Activated naive CD4-positive, alpha-beta T cell treated with anti-CD3 and anti-CD28 coated beads, Interleukin-2, amount 50 U/mL, for 16 hours (primary cell): Measurements from ENCODE around the gene TXNDC15.

Source experiments
- DNase-seq: peaks from one replicate; pipeline ENCODE4 v3.0.0-alpha.2; 2020

The TXNDC15 gene

DNA sequence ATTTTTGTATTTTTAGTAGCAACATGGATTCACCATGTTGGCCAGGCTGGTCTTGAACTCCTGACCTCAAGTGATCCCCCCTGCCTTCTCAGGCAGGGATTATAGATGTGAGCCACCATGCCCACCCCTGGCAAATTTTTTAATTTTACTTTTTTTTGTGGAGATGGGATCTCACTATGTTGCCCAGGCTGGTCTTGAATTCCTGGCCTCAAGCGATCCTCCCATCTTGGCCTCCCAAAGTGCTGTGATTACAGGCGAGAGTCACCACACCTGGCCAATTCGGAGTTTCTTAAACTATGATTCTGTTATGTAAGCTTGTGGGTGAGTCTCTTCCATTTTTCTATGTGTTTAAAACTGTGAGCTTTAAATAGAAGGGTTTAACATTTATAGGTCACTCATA is 58.3 kb downstream of the TXNDC15 start:
- no peak for DNase-seq

DNA sequence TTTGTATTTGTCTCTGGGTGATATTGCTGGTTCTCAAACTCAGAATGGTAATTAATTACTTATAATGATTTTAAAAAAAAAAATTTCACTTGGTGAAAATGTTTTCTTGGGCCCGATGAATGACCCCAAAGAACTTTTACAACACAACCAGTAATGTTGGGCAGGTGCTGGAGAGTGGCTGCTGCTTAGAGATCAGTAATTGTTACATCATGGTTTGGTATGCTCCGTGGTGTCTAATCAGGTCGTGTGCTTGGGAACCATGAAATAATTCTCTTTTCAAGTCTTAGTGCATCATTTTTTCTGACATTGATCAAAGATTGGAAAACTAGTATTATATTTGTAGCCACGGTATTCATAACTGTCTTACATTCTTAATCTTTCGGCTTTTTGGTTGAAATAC is 60.0 kb downstream of the TXNDC15 start:
- DNase-seq: no peak

DNA sequence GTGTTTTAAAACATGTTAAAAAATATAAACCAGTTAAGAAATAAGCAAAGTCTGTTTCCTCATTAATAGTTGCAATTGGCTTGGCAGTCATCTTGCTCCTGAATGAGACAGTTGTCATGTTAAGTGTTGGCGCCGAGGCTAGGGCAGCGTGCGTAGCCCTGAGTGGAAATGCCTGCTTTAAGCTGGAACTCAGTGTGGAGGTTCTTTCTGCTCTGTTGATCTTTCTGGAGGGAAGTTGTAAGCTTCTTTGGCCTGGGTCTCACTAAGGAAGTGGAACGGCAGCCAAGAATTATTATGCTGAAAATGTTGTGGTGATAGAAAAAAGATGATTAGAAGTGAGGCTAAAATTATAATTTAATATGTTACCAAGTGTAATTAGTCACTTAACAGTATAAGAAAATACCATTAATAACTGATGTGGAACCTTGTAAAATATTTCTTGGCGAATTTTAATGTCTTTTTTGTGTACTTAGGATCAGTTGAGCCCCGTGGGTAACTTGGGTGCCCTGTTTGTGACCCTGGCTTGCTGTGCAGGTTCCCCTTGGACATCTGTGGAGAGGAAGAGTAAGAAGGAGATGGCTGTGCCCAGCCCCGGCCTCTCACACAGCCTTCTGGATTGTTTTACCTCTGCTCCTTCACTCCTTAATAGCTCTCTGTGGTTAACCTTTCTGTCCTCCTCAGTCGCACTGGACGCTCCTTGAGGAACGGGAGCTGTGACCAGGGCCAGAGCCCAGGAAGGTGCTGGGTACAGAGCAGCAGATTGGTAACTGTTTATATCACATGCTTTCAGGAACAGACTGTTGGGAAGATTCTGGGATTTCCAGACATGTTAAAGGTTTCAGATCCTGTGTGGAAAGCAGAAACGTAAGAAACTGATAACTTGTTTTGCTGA is 61.8 kb downstream of the TXNDC15 start:
- DNase-seq: no peak

DNA sequence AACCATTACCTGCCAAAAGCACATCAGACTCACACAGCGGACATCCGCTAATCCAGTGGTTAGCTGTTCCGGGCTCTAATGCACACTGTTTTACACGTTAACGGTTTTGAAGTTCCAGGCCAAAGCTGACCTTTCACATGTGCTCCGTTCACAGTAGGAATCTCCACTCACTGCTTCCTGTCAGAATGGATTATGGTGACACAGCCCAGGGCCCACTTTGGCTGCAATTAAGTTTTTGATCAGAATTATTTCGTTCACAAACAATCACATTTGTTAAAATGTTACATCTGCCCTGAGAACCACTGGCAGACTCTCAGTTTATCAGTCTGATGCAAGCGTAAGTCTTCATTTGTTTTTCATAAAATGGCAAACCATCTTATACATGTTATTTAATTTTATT is 63.4 kb downstream of the TXNDC15 start:
- DNase-seq: no peak

DNA sequence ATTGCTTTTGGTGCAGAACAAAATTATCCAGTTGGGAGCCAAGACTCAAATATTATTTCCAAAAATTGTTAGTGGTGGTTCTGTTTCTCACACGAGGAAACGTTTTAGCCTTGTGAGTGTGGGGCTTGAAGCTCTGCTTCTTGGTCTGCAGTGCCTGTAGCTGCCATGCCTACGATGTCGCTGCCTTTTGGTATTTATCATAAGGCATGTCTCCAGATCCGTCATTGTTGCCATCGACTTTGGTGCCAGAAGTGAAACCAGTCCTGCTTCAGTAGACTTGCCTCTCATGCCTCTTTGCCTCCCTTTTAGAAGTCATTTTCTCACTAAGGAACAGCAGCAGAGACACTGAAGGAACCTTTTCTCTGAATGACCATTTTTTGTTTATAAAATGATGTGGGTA is 63.9 kb downstream of the TXNDC15 start:
- no peak for DNase-seq

DNA sequence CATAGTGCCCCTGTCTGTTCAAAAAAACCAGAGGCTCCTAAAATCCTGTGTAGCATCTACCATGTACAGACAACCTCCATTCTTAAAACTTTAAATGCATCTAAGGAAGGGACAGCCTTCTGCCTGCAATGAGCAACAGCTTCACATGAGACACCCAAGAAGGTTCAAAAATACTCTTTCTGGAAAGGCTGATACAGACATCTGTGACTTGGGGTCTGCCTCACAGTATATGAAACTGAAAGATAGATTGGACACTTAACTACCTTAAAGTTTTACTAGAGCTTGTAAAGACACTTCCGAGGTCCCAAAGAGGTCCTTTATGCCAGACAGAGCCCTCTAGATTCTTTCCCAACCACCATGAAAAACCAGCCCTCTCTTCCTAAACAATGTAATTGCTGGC is 65.3 kb downstream of the TXNDC15 start:
- no peak for DNase-seq

DNA sequence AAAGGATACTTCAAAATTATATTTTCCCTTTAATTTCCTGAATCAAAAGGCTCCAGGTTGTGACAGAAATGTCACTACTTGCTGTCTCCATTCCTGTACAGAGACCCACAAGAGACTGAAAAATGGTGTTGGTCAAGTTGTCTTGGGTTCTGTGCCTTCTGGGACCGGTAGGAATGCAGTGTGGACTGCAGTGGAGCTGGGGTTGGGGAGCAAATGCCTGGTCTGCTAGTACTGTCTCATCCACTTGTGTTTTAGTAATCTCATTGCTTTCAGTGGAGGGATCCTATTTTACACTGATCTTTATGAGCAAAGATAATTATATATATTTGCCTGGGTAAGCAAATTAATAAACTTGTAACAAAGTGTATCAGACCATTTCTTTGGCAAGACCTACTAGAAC is 69.4 kb downstream of the TXNDC15 start:
- no peak for DNase-seq

DNA sequence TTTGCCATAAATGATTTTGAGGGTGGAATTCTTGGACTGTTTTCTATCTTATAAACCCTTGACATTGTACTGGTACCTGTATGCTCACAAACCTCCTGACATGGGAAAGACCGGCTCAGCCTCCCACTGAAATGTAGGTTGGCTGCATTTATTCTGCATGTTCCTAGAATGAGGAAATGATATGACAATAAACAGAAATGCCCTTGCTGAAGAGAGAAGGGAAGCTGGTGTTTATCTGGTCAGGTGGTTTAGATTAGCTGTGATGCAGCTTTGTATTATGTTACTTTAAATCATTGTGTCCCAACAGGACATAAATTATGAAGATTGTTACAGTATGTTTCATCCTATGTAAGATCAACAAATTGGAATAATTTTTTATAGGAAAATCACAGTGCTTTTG is 70.5 kb downstream of the TXNDC15 start:
- no peak for DNase-seq

DNA sequence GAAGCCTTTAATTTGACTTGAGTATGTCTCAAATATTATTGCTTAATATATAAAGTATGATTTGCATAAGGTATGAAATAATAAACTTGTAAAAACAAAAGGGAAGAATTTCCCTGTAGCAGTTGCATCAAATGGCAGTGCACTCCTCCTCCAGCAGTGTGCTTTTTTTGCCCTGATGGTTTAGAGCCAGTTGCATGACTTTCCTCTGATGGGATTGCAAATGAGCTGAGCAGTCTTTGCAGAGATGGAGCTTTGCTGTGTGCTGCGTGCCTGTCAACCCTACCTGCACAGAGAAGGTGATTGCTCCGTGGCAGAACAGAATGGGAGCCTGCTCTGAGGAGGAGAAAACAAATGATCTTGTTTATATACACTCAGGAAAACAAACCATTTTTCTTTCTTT is 70.9 kb downstream of the TXNDC15 start:
- DNase-seq: no peak

DNA sequence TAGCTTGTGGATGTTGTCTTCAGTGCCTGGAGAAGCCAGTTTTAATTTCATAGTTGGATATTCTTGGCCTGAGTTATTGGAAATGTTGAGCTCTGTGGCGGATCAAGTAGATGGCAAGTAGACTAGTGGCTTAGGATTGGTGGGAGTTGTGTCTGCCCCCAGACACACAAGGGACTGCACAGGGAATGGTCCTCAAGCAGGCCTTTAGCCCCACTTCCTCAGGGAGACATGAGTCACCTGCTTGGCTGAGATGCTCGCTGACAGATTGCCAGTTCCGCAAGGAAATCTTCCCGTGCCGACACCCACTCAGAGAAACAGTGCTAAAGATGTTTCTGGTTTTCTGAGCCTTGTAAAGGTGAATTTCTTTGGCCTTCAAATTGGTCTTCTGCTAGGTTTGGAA is 74.7 kb downstream of the TXNDC15 start:
- no peak for DNase-seq

DNA sequence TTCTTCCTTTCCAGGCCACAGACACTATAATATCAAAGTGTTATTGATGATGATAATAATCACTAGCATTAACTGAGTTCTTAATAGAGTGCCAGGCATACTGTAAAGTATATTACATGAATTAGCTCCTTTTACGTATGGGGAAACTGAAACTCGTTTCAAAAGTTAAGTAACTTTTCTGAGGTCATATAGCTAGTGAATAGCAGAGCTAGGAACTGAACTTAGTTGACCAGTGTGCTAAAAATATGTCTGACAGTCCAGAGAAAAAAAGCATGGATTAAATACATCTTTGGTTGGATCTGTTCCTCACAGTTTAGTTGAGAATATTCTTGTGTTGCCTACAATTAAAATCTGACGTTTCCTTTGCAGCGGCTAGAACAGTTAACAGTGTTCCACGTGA is 75.1 kb downstream of the TXNDC15 start:
- DNase-seq: no peak
